Common myeloid progenitor, CD34-positive (primary cell): Measurements from ENCODE around the gene DDR1.
A peak's percentile ranks its signal among the peaks of the same experiment; 100 is the strongest.
"Not testable (repeated sequence)": the region's sequence is repeated elsewhere in the genome, so short reads cannot be mapped to it uniquely, and the experiment has no call there.

Experiments
- CTCF ChIA-PET: fragments of 350-600 bp; sonication (Branson Sonifier 250); formaldehyde crosslinking; loops from one replicate; lab custom pipeline; 2021; ENCODE audit warnings: antibody characterized with exemption; lab: Charles Lee
- POLR2A ChIA-PET: fragments of 350-600 bp; sonication (Branson Sonifier 250); formaldehyde crosslinking; loops from one replicate; lab custom pipeline; 2021; ENCODE audit warnings: antibody characterized with exemption; lab: Charles Lee
- DNase-seq, 3 donors: peaks; one replicate each; pipeline versions ENCODE4 v3.0.0 to v3.0.0-alpha.2; 2013
- H3K27ac ChIP-seq, 2 experiments: 1 replicate in 1 of 2; 2 replicates in 1 of 2; pipeline ENCODE4 v1.7.0; 2013; ENCODE audit warnings: inconsistent platforms in 2 of 2, low read length in 2 of 2, mild to moderate bottlenecking in 2 of 2, low read depth in 1 of 2, moderate library complexity in 1 of 2; ENCODE audit not compliant: severe bottlenecking in 2 of 2, insufficient read depth in 1 of 2, poor library complexity in 1 of 2
- H3K27me3 ChIP-seq, 5 experiments: replicated peaks in 2 of 5; 1 replicate in 3 of 5; 2 replicates in 2 of 5; pipeline versions ENCODE4 v1.6.1 to v1.7.0; 2013; ENCODE audit warnings: low read length in 4 of 5, mild to moderate bottlenecking in 2 of 5, moderate library complexity in 2 of 5, inconsistent platforms in 1 of 5; ENCODE audit not compliant: insufficient read depth in 5 of 5, control insufficient read depth in 4 of 5
- H3K36me3 ChIP-seq, 4 experiments: 1 replicate in 2 of 4; 2 replicates in 2 of 4; pipeline versions ENCODE4 v1.6.1 to v1.7.0; 2013; ENCODE audit warnings: low read length in 3 of 4, control low read depth in 1 of 4, mild to moderate bottlenecking in 1 of 4; ENCODE audit not compliant: control insufficient read depth in 4 of 4, insufficient read depth in 4 of 4
- H3K4me1 ChIP-seq, 4 experiments: 1 replicate in 3 of 4; 2 replicates in 1 of 4; pipeline versions ENCODE4 v1.6.1 to v1.7.1; 2013; ENCODE audit warnings: low read length in 3 of 4, mild to moderate bottlenecking in 3 of 4, control low read depth in 1 of 4, inconsistent platforms in 1 of 4, moderate library complexity in 1 of 4; ENCODE audit not compliant: control insufficient read depth in 4 of 4, insufficient read depth in 4 of 4; ENCODE audit errors: control extremely low read depth in 1 of 4
- H3K4me3 ChIP-seq, 7 experiments: 1 replicate in 4 of 7; 2 replicates in 3 of 7; pipeline versions ENCODE4 v1.5.1 to v1.7.0; 2013; ENCODE audit warnings: mild to moderate bottlenecking in 7 of 7, low read length in 6 of 7, moderate library complexity in 6 of 7, inconsistent platforms in 2 of 7, low read depth in 2 of 7, control low read depth in 1 of 7; ENCODE audit not compliant: insufficient read depth in 4 of 7, control insufficient read depth in 1 of 7; ENCODE audit errors: extremely low read depth in 1 of 7
- H3K9me3 ChIP-seq, 5 experiments: 1 replicate in 4 of 5; 2 replicates in 1 of 5; pipeline versions ENCODE4 v1.6.1 to v1.7.1; 2013; ENCODE audit warnings: low read length in 4 of 5, mild to moderate bottlenecking in 2 of 5, inconsistent platforms in 1 of 5, low read depth in 1 of 5, moderate library complexity in 1 of 5; ENCODE audit not compliant: control insufficient read depth in 4 of 5, insufficient read depth in 2 of 5; ENCODE audit errors: control extremely low read depth in 1 of 5
- WGBS: methylation state at CpG from one replicate; pipeline ENCODE4 v1.1.5; 2013; ENCODE audit not compliant: insufficient coverage; 5-methylcytosine and 5-hydroxymethylcytosine counted together

The DDR1 gene

GRCh38 chr6:30854285-30855040, 29.9 kb upstream of the DDR1 start:
- peaks cover 0 to 4% (median 0%) of the 10 kb centered on the region in 5 experiments for H3K27me3 ChIP-seq
- no peaks in the 10 kb centered on the region for H3K4me1 ChIP-seq
- H3K4me3 ChIP-seq, result no peak overlapping the region
- H3K36me3 ChIP-seq, result no peaks in the 10 kb centered on the region
- H3K27ac ChIP-seq, result no peak overlapping the region
- no peak for DNase-seq
- peaks cover 0 to 20% (median 16%) of the 10 kb centered on the region in 5 experiments for H3K9me3 ChIP-seq
- ChIA-PET CTCF (no interaction called here), POLR2A (no interaction called here)
- WGBS, result 100% methylated on average over 2 of the region's 5 CpGs

- DNase-seq, result no peak
- H3K4me1 ChIP-seq, result no peaks in the 10 kb centered on the region
- peaks cover 0 to 4% (median 0%) of the 10 kb centered on the region in 5 experiments for H3K27me3 ChIP-seq
- CTCF ChIA-PET, result interaction anchor here (0.6 to 1.8 kb wide), 3 partner anchors 26 to 33 kb away, joined by 3 to 5 read pairs (median 3); no protein-coding TSS in a partner anchor
- H3K27ac ChIP-seq, result no peak overlapping the region
- POLR2A ChIA-PET, result no interaction called here
- 98% methylated on average over 6 of the region's 6 CpGs for WGBS
- no peak overlapping the region for H3K4me3 ChIP-seq
- H3K9me3 ChIP-seq, result peaks cover 0 to 22% (median 19%) of the 10 kb centered on the region in 5 experiments
- no peaks in the 10 kb centered on the region for H3K36me3 ChIP-seq
Observed at GRCh38 chr6:30855429-30856075, 28.8 kb upstream of the DDR1 start.

GRCh38 chr6:30857112-30857511, 27.2 kb upstream of the DDR1 start:
- ChIA-PET CTCF (interaction anchor here (0.8 to 1.8 kb wide), 3 partner anchors 23 to 35 kb away, joined by 4 to 5 read pairs (median 4); no protein-coding TSS in a partner anchor), POLR2A (no interaction called here)
- DNase-seq, result no peak

GRCh38 chr6:30857549-30857948, 26.8 kb upstream of the DDR1 start:
- CTCF ChIA-PET, result interaction anchor here (0.8 to 1.8 kb wide), 3 partner anchors 23 to 35 kb away, joined by 4 to 5 read pairs (median 4); no protein-coding TSS in a partner anchor
- DNase-seq, result peak in 1 of 3 donors; percentile 12
- POLR2A ChIA-PET, result no interaction called here
- Histone ChIP-seq H3K27ac (no peak overlapping the region), H3K4me1 (no peaks in the 10 kb centered on the region), H3K4me3 (no peak overlapping the region), H3K27me3 (peaks cover 0 to 4% (median 0%) of the 10 kb centered on the region in 5 experiments), H3K36me3 (no peaks in the 10 kb centered on the region), H3K9me3 (peaks cover 0 to 8% (median 7%) of the 10 kb centered on the region in 5 experiments)
- 44% methylated on average over 3 of the region's 5 CpGs for WGBS

More at GRCh38 chr6:30857112-30857511, 27.2 kb upstream of the DDR1 start:
- 100% methylated on average over 5 of the region's 5 CpGs for WGBS
- Histone ChIP-seq H3K4me3 (no peak overlapping the region), H3K27ac (no peak overlapping the region), H3K36me3 (no peaks in the 10 kb centered on the region), H3K4me1 (no peaks in the 10 kb centered on the region), H3K27me3 (peaks cover 0 to 4% (median 0%) of the 10 kb centered on the region in 5 experiments), H3K9me3 (peaks cover 0 to 9% (median 8%) of the 10 kb centered on the region in 5 experiments)

- H3K27ac ChIP-seq, H3K36me3 ChIP-seq, H3K27me3 ChIP-seq, DNase-seq, H3K9me3 ChIP-seq, POLR2A ChIA-PET, H3K4me3 ChIP-seq, H3K4me1 ChIP-seq: not testable (repeated sequence)
- CTCF ChIA-PET, result interaction anchor here (0.7 to 2.1 kb wide), 5 partner anchors 15 to 34 kb away, joined by 3 to 6 read pairs (median 3); no protein-coding TSS in a partner anchor
- WGBS, result 100% methylated on average over 4 of the region's 4 CpGs
Observed at GRCh38 chr6:30859726-30860125, 24.6 kb upstream of the DDR1 start.

- Histone ChIP-seq H3K27me3 (no peaks in the 10 kb centered on the region), H3K4me1 (no peaks in the 10 kb centered on the region), H3K4me3 (no peak overlapping the region), H3K36me3 (no peaks in the 10 kb centered on the region), H3K9me3 (peaks cover 0 to 8% (median 7%) of the 10 kb centered on the region in 5 experiments), H3K27ac (no peak overlapping the region)
- POLR2A ChIA-PET, result no interaction called here
- CTCF ChIA-PET, result interaction anchor here (1.6 kb wide), 1 partner anchor 17 kb away, joined by 8 read pairs; no protein-coding TSS in a partner anchor
- no peak for DNase-seq
- 100% methylated on average over 1 of the region's 3 CpGs for WGBS
Observed at GRCh38 chr6:30861257-30862048, 22.9 kb upstream of the DDR1 start.
